B cell (primary cell): Measurements from ENCODE around the gene OXGR1.

Source experiments
- CTCF ChIP-seq: fragments of 200-600 bp; IDR thresholded peaks from one replicate; pipeline ENCODE4 v1.8.0; 2022; ENCODE audit warnings: antibody characterized with exemption, mild to moderate bottlenecking
- EZH2 ChIP-seq: IDR thresholded peaks from 2 replicates; pipeline ENCODE4 v1.6.1; 2012; ENCODE audit warnings: borderline replicate concordance, low read depth, mild to moderate bottlenecking, moderate library complexity, low read length; ENCODE audit not compliant: insufficient read depth, poor library complexity, severe bottlenecking

GRCh38 chr13:96996886-96997285, 2.6 kb upstream of the OXGR1 start:
- TF ChIP-seq CTCF (no peak), EZH2 (no peak)
